ENCODE results near the gene NAT16.
"Not testable (repeated sequence)": the region's sequence is repeated elsewhere in the genome, so short reads cannot be mapped to it uniquely, and the experiment has no call there.

NAT16 gene

DNA sequence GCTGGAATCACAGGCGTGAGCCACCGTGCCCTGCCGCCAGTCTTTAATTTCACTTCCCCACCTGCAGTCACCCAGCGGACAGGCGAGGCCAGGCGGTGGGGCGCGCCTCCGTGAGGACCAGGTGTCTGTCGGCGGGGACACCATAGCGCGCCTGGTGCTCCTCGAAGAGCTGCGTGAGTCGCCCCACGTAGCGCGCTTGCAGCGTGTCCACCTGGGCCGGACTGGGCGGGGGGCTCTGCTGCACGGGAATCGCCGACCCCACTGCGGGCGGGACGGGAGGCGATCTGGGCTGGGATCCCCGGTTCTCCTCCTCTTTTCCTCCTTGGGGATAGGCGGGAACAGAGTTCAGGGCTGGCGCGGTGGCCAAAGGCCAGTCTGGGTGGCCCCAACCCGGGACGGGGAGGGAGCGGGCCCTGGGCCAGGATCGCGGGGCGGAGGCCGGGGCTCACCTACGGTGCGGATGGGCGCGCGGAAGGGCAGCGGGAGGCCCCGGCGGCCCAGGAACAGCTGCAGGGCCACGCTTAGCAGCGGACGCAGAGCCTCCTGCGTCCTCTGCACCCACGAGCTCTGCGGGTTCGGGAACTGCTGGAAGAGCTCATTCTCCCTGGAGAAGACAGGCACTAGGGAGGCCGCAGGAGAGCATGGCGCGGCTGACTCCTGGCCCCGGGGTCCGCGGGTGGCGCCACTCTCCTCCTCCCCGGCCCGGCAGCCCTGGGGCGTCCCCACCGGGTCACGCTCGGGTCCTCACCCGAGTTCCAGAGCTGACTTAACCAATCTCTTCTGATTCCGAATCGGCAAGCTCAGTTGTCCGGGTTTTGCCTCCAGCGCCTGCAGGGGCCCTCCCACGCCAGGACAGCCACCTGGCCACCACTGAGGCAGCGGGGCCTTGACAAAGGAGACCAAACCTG lies 21.9 kb upstream of the NAT16 start:
- DNase-seq (ENCODE audit: low read depth in 2 of 2), result no peak

DNA sequence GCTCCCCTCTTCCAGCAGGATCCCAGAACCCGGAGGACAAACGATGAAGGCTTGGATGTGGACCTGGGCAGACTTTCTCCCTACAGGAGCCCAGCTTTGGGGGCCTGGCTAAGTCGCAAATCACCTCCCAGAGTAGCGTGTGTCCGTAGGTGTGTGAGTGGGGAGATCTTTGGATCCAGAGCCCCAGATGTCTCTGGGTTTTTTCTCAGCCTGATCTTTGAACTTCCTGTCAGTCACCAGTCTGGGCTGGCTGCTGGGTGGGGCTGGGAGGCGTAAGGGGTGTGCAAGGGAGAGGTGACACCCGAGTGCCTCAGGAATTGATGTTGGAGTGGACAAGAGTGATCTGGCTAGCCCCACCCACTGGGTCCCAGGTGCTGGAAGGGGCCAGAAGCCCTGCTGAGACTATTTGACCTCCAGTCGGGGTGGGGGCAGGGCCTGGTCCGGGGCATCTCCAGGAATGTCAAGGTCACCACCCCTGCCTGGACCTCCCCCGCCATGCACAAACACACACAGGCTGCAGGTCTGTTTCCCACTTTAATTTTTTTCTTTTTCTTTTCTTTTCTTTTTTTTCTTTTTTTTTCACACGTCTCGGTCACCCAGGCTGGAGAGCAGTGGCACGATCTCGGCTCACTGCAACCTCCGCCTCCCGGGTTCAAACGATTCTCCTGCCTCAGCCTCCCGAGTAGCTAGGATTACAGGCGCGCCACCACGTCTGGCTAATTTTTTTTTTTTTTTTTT lies 20.9 kb upstream of the NAT16 start, which contains the start of gene MOGAT3:
MOGAT3 (minus strand) TSS at position 175 of the 738 bp plus-strand sequence. CDS start 182 bp downstream, outside the sequence.
- DNase-seq (ENCODE audit: low read depth in 2 of 2), result no peak

DNA sequence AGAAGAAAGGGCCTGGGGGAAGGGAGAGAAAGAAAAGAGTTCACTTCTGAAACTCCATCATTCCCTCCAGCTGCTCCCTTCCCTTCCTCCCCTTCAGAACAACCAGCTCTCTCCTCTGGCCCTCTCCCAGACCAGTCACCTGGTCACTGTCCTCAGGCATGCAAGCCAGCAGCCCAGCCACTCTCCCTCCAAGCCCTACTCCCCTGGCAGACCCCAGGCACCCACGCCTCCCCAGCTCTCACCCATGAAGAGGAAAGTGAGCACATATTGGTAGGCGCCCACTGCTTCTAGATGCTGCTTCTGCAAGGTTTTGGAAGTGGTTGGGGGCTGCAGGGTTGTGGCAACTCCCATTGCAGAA lies 20.4 kb upstream of the NAT16 start:
- DNase-seq (ENCODE audit: low read depth in 2 of 2), result no peak

DNA sequence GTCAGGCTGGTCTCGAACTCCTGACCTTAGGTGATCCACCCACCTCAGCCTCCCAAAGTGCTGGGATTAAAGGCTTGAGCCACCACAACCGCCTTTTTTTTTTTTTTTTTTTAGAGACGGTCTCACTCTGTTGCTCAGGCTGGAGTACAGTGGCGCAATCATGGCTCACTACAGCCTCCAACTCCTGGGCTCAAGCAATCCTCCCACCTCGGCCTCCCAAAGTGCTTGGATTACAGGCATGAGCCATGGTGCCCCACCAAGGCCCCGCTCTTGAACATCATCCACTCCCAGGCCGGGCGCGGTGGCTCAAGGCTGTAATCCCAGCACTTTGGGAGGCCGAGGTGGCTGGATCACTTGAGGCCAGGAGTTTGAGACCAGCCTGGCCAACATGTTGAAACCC lies 19.4 kb upstream of the NAT16 start:
- DNase-seq (ENCODE audit: low read depth in 2 of 2), result not testable (repeated sequence)

DNA sequence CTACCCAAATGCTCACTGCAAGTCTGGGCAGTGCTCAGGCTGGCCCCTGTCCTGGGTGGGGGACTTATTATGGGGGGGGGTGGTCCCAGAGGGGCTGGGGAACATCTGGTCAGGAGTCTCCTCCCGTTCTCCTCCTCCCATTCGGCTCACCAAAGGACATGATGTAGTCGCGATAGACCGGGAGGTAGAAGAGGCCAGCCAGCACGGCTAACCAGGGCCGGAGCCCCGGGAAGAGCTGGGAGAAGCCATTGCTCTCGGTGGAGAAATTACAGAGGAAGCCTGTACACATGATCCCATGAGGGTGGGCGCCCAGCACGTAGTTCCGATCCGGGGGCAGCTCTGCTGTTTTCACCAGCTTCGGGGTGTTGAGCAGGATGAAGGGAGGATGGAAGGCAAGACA lies 18.4 kb upstream of the NAT16 start:
- no peak for DNase-seq (ENCODE audit: low read depth in 2 of 2)

DNA sequence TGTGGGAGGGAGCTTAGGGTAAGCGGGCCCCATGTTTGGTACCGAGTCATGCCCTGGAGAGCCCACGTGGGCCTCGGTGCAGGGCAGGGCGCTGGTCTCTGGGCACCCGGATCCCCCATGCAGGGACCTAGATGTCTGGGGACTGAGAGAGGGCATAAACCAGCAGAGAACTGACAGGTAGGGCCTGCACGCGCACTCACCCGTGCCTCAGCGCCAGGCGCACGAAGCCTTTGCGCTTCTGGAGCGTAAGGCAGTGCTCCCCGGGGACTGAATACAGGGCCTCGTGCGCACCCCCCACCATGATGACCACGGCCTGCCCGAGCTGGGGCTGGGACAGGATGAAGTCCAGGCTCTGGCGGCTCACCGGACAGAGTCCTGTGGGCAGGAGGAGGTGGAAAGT lies 17.9 kb upstream of the NAT16 start:
- no peak for DNase-seq (ENCODE audit: low read depth in 2 of 2)

DNA sequence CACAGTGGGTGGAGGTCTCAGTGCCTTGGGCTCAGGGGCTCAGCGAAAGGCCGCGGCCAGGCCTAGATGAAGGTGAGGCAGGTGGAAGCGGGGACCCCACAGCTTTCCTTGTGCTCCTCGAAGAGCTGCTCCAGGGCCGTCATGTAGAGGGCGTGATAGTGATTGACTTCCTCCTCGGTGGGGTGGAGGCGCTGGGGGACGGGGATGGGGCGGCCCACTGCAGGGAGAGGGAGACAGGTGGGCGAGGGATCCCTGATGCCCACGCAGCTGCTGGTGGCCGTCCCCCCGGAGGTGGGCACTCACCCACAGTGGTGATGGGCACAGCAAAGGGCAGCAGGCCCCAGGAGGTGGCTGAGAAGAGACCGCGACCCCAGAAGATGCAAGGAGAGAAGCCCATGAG lies 15.8 kb upstream of the NAT16 start:
- no peak for DNase-seq (ENCODE audit: low read depth in 2 of 2)

DNA sequence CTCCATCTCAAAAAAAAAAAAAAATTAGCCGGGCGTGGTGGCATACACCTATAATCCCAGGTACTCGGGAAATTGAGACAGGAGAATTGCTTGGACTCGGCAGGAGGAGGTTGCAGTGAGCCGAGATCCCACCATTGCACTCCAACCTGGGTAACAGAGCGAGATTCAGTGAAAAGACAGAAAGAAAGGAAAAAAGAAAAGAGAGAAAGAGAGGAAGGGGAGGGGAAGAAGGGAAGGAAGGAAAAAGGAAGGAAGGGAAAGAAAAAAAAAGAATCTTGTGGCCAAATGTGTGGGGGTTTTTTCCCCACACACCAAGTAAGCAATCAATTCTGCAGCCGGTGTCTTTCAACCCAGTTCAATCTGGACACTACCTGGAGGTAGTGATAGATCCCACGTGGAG lies 9.0 kb upstream of the NAT16 start:
- DNase-seq (ENCODE audit: low read depth in 2 of 2), result no peak

DNA sequence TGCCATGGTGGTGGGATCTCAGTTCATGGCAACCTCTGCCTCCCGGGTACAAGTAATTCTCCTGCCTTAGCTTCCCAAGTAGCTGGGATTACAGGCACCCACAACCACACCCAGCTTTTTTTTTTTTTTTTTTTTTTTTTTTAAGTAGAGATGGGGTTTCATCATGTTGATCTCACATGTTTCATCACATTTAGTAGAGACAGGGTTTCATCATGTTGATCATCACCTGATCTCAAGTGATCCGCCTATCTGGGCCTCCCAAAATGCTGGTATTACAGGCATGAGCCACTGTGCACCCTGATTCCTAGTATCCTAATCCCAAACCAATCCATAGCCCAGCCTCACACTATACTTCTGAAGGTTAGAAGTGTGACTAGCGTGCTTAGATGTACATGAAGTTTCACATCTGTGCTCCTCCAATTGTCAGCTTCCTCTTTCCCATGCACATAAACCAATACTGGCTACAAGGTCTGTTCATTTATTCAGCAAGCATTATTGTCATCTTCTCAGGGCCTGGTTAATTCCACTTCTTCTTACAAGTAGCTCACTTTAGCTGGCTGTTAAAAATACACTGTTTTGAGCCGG lies 6.8 kb upstream of the NAT16 start:
- DNase-seq (ENCODE audit: low read depth in 2 of 2), result no peak

DNA sequence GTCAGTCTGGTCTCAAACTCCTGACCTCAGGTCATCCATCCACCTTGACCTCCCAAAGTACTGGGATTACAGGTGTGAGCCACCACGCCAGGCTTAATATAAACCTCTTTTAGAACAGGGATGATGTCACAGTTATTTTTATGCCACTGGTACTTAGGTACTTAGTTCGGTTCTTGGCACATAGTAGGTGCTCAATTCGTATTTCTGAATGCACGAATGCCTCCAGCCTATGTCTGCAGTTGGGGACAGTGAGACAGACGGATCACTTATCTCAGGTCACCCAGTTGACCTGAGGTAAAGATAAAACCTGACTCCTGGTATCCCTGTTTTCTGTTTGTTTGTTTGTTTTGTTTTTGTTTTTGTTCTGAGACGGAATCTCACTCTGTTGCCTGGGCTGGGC lies 6.1 kb upstream of the NAT16 start:
- DNase-seq (ENCODE audit: low read depth in 2 of 2), result no peak

DNA sequence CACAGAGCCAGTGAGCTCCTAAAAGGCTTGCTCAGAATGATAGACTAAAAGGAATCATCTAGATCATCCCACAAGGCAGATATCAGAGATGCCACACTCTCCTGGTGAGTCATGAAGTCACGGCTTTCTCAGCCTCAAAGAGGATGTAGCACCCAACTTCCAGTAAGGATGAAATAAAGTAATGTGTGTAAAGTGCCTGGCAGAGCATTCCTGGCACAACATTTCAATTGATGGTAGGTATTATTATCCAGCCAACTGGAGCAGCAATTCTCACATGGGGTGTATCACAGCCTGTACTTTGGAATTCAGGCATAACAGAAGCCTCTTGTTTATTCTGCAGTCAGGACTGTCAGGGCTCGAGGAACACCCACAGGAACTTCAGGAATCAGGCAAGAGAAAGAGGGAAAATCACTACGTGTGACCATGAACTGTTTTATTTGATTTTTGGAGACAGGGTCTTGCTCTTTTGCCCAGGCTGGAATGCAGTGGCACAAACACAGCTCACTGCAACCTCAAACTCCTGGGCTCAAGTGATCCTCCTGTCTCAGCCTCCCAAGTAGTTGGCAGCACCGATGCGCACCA lies 5.3 kb upstream of the NAT16 start:
- no peak for DNase-seq (ENCODE audit: low read depth in 2 of 2)

DNA sequence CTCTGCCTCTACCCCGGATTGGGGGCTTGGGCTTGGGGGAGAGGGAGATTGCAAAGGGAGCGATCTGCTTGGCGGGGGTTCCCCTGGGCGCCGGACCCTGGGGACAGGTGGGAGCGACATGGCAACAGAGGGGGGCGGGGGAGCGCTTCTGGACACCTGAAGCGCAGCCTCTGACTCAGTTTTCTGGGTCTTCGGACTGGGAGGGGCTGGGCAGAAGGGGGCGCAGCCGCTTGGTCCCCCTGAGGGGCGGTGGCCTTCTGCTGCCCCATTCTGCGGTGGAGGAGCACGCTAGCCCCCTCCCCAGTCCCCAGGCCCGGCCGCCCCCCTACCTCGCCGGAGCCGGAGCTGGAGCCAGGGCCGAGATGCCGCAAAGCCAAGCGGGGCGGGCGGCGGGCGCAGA lies 380 bp downstream of the NAT16 start:
- DNase-seq (ENCODE audit: low read depth in 2 of 2), result no peak

DNA sequence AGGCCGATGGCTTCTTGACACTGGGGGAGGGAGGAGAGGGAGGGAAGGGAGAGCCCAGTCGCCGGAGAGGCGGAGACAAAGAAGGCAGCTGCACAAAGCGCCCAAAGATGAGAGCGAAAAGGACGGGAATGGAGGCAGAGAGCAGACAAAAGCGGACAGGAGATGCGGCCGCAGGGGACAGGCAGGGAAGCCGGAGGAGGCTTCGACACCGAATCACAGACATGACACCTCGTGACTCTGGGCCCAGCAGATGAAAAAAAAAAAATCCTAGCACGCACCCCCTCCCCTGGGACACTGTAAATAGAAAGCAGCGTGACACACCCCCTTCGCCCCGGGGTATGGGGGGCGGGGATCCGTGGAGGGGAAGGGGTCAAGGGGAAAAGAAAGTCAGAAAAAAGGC lies 976 bp downstream of the NAT16 start:
- DNase-seq (ENCODE audit: low read depth in 2 of 2), result no peak

DNA sequence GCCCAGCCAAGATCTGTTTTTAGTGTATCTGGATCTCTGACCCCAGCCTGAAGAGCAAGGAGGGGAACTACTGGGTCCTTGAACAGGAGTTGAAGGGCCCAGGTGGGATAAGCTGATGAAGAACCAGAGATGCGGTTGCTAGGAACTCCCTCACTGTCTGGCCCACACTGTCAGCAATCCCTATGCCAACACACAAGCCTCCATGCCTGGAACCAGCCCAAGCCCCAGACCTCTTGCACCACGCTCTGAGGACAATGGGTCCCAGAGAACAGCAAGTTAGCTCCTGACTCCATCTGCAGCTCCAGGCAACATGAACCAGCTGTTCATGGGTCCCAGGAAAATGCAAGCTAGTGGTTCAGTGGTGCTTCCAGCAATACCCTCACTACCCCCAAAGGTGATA lies 2.4 kb downstream of the NAT16 start:
- DNase-seq (ENCODE audit: low read depth in 2 of 2), result no peak

DNA sequence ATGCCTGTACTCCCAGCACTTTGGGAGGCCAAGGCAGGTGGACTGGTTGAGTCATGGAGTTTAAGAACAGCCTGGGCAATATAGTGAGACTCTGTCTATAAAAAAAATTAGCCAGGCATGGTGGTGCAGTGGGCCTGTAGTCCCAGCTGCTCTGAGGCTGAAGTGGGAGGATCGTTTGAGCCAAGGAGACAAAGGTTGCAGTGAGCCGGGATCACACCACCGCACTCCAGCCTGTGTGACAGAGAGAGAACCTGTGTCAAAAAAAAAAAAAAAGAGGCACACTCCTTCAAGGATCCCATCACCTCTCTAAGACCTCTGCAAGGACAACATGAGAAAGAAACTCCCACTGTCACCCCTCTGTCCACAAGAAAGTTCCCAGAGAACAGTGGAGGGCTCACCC lies 4.4 kb downstream of the NAT16 start:
- DNase-seq (ENCODE audit: low read depth in 2 of 2), result no peak

DNA sequence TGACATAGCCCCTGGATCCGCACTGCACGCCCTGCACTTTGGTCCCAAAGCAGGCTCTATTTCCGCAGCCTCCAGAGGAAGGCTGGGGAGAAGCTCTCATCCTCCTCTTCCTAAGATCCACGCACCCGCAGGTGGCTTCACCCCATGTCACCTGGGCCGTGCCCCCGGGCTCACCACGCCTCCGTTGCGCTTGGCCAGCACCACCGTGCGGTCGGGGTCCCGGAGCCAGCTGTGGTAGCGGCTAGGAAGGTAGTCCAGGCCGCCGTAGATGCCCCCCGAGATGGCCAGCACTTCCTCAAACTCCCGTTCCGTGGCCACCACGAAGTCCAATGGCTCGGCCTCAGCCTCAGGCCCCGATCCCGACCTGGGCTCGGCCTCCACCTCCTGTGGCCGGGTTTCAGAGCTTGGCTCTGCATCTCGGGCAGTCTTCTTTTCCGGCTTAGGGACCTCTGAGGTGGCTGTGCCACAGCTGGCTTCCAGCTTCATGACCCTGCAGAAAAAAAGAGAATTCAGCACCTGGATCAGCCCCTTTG lies 5.7 kb downstream of the NAT16 start:
- no peak for DNase-seq (ENCODE audit: low read depth in 2 of 2)

DNA sequence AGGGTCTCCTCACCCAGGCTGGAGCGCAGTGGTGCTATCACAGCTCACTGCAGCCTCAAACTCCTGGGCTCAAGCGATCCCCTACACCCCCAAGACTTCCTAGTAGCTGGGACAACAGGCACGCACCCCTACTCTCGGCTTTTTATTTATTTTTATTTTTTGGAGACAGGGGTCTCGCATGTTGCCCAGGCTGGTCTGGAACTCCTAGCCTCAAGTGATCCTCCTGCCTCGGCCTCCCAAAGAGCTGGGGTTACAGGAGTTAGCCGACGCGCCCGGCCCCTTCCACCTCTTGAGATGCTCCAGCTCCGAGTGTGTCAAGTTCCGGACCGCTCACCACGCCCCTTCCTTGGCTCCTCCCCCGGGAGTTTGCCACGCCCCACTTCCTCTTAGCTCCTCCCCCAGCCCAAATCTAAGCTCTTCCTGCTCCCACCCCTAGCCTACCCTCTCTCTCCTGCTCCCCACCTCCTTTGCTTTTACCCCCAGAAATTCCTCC lies 6.3 kb downstream of the NAT16 start:
- DNase-seq (ENCODE audit: low read depth in 2 of 2), result peak; percentile 51 to 61

DNA sequence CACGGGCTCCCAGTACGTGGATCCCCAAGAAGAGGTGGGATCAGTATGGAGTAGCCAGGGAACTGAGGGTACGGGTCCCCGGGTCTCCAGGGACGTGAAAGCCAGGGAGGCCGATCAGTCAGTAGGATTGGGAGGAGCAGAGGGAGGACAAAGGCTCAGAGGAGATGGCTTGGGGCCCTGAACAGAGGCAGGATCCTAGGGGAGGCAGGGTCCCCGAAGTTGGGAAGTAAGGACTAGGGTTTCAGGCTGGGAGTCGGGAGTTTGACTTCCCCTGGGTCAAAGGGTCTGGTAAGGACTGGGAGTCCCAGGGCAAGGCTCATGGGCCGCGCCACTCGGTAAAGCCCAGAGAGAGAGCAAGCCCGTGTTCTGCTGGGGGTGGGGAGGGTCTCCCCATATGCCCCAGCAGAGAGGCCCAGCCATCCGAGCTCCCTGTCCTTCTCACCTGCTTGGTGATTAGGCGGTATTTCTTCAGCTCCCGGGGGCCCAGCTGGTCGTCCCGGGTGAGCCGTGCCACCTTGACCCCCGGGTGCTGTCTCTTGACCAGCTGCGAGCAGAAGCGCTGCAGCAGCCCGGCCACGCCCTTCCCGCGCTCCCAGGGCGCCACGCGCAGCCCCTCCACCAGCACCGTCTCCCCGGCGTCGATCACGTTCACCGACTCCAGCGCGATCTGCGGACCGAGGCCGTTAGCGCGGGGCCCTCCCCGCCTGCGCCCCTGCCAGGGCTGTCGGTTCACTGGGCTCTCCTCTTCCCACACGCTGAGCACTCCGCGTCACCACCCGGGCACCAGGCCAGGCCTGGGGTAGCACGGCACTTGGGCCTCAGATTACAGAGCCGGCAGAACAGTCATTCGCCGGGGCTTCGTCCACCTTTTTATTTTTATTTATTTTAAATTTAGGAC lies 7.0 kb downstream of the NAT16 start:
- DNase-seq (ENCODE audit: low read depth in 2 of 2), result no peak

DNA sequence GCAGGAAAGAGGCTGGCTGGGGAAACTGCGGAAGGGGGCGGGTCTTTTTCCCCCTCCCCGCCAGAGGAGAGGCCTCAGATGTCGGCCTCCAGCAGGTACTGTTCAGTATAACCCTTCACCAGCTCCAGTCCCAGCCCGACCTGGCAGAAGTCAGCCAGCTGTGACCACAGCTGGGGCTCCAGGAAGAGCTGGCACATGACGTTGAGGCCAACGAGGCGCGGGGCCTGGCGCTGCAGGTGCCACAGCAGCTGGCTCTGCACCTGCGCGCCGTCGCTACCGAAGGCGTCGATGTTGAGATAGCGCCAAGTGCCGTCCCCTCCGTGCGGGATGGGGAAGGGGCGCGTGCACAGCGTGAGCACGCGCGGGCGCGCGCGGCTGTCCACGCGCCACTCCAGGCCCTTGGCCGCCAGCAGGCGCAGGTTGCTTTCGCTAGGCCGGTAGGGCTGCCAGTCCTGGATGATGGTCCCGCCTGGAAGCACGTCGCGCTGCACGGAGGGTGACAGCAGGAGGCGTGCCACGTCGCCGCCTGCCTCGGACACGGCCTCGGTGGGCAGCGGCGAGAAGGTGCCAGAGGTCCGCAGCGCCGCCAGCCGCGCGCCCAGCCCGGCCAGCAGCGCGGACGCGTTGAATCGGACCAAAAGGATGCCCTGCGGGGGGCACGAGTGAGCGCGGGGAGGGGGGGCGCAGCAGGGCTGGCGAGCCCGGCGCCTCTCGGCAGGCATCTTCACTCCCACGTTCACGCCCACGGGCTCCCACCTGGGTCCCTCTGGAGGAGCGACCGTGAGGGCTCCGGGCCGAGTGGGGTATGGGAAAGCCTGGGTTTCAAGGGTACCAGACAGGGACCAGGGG lies 7.9 kb downstream of the NAT16 start:
- no peak for DNase-seq (ENCODE audit: low read depth in 2 of 2)

DNA sequence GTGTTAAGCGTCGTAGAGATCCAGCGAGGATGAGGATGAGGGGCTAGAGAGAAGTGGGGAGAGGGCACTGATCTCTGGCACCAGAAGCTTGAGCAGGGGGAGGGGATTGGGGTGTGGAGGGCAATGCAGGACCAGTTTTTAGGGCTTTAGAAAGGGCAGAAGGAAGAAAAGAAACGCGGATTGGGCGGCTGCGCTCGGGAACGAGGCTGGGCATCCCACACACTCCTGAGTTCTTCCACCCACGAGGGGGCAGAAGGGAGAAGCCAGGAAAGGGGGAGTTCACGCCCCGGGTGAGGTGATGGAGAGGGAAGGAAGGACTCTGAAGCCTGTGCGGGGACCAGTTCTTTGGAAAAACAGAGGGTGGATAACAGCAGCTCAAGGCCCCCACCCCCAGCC lies 8.7 kb downstream of the NAT16 start:
- no peak for DNase-seq (ENCODE audit: low read depth in 2 of 2)
